ENCODE results near the gene KIF12.

The KIF12 gene

DNA sequence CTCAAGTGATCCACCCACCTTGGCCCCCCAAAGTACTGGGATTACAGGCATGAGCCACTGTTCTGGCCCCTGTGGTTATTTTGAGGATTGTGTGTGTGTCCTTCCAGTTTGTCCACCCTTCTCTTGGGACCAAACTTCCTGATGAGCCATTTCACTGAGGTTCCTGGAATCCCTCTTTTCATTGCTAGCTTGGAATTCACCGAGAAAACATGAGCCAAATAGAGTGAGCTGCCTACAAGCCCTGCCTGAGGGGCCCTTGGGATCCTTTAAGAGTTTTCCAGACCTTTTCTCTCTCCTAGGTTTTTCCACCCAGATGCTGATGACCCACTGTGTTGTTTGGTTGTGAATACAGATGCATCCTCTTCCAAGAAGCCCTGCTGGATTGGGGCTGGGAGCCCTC lies 13.2 kb upstream of the KIF12 start:
- TF ChIP-seq, protein P1, sequence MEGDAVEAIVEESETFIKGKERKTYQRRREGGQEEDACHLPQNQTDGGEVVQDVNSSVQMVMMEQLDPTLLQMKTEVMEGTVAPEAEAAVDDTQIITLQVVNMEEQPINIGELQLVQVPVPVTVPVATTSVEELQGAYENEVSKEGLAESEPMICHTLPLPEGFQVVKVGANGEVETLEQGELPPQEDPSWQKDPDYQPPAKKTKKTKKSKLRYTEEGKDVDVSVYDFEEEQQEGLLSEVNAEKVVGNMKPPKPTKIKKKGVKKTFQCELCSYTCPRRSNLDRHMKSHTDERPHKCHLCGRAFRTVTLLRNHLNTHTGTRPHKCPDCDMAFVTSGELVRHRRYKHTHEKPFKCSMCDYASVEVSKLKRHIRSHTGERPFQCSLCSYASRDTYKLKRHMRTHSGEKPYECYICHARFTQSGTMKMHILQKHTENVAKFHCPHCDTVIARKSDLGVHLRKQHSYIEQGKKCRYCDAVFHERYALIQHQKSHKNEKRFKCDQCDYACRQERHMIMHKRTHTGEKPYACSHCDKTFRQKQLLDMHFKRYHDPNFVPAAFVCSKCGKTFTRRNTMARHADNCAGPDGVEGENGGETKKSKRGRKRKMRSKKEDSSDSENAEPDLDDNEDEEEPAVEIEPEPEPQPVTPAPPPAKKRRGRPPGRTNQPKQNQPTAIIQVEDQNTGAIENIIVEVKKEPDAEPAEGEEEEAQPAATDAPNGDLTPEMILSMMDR (conservative IDR thresholded peaks at IDR 0.05; ENCODE audit: low read depth, low read length): no peak
- no peak for DNase-seq (ENCODE audit: low read depth)
- no peak overlapping the region for H3K4me3 ChIP-seq (ENCODE audit: low read length)

DNA sequence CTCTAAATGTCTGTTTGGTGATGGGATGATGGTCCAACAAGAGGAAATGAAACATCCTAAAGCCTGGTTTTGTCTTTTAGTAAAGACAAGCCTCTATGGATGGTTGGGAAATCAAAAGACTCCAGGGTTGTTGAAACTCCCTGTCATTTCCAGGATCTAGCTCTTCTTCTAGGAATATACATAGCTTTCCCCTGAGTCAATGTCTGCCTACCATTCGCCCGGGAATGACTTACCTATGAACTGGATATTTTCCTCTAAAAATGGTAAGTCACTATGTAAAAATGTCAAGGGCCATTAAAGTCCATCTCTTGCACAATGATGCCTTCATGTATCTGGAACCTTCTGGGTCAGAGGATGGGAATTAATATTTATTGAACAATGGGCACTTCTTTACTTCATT lies 11.1 kb upstream of the KIF12 start:
- H3K4me3 ChIP-seq (ENCODE audit: low read length): no peak overlapping the region
- TF ChIP-seq, protein P1 (conservative IDR thresholded peaks at IDR 0.05; ENCODE audit: low read depth, low read length): no peak
- DNase-seq (ENCODE audit: low read depth): no peak

DNA sequence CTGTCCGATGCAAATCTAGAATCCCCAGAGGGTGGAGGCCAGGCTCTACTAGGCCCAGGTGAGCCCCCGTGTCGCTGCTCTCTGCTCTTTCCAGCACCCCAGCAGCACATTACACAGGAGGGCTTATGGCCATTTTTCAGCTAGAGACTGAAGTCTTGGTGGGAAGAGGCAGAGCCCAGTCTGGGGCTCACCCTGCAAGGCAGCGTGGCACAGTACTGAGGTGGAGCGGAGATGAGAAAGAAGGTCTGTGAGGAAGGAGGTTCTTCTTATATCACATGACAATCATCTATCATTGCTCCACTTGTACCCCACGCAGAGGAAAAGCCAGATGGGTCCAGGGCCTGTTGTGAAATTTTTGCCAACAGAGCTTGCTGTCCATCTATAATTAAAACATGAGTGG lies 10.0 kb upstream of the KIF12 start:
- TF ChIP-seq, protein P1 (conservative IDR thresholded peaks at IDR 0.05; ENCODE audit: low read depth, low read length): no peak
- no peak overlapping the region for H3K4me3 ChIP-seq (ENCODE audit: low read length)
- DNase-seq (ENCODE audit: low read depth): no peak

DNA sequence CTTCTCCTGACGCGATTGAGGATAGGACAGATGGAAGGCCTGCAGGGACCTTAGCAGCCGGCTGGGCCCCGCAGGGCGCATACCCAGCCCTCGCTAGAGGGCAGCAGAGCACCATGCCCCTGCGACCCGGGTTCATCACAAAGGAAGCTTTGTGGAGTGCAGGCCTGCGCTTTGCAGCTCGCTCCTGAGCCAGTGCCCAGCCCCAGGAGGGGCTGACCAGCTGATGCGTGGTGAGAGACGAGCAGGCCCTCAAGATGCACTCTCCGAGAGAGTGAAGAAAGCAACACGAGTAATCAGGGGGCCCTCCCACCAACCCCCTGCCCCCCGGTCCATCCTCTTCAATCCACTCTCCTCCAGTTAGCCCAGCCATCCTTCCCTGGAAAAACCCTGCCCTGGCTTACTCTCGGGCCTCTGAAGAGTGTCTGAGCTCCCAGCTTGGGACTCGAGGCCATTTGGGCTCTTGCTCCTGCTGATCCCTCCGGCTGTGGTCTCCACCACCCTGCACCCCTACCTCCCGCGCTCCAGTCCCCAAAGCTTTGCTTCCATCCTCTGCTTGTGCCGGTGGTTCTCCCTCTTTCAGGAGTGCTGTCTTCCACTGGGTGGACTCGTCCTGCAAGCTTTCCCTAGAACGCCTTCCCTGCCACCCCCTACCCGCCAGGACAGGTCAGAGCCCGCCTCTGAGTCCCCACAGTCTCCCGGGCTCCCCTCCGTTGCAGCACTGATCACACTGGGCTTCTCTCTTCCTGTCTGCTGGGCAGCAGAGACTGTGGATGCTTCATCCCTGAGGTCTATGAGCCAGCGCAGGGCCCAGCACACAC lies 9.1 kb upstream of the KIF12 start:
- TF ChIP-seq, protein P1 (conservative IDR thresholded peaks at IDR 0.05; ENCODE audit: low read depth, low read length): peak; percentile 100
- peak; percentile 39 for DNase-seq (ENCODE audit: low read depth)
- H3K4me3 ChIP-seq (ENCODE audit: low read length): no peak overlapping the region

DNA sequence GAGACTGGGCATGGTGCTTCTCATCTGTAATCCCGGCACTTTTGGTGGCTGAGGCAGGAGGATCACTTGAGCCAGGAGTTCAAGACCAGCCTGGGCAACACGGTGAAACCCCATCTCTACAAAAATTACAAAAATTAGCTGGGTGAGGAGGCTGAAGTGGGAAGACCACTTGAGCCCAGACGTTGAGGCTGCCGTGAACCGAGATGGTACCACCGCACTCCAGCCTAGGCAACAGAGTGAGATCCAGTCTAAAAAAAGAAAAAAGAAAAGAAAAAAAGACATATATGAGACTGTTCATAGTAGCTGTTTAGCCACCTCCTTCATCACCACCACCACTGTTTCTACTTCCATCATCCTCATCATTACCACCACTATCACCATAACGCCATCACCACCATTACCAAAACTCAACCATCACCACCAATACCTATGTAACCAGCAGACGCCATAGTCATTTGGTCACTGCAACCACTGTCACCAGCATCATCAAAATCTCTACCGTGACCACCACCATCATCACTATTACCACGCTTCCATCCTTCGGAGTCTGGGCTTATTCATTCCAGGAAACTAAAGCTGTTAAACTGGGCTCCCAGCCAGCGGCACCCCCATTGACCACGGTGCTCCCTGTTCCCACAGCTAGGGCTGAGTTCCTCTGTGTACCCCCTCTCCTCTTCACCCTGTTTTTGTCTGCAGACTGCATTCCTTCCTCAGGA lies 8.4 kb upstream of the KIF12 start:
- TF ChIP-seq, protein P1 (conservative IDR thresholded peaks at IDR 0.05; ENCODE audit: low read depth, low read length): no peak
- no peak overlapping the region for H3K4me3 ChIP-seq (ENCODE audit: low read length)
- DNase-seq (ENCODE audit: low read depth): no peak

DNA sequence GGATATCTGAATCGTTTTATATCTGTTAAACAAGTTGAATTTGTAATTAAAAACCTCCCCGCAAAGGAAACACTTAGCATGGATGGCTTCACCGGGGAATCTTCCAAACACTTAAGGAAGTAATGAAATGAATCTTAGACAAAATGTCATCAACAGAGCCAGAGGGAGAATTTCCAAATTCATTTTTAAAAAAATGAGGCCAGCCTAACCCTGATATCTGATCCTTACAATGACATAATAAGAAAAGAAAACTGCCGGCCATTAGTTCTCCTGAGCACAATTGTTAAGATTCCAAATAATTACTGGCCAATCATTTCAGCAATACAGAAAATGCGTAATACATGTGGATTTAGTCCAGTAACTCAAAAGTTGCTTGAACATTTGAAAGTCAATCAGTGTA lies 6.1 kb upstream of the KIF12 start:
- no peak for DNase-seq (ENCODE audit: low read depth)
- H3K4me3 ChIP-seq (ENCODE audit: low read length): no peak overlapping the region
- TF ChIP-seq, protein P1 (conservative IDR thresholded peaks at IDR 0.05; ENCODE audit: low read depth, low read length): no peak

DNA sequence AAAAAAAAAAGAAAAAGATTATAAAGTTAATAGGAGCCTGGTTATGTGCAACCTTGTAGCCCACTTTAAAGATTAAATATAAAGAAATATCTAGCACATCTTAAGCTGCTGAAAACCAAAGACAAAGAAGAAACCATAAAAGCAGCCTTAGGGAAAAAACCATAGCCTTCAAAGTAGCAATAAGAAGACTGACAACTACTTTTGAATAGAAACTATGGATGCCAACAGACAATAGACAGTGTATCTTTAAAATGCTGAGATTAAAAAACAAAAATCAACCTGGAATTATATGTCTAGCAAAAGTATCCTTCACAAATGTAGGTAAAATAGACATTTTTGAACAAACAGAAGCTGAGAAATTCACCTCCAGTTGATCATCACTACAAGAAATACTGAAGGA lies 3.4 kb upstream of the KIF12 start:
- no peak overlapping the region for H3K4me3 ChIP-seq (ENCODE audit: low read length)
- TF ChIP-seq, protein P1 (conservative IDR thresholded peaks at IDR 0.05; ENCODE audit: low read depth, low read length): no peak
- DNase-seq (ENCODE audit: low read depth): no peak
